Endothelial cell of hepatic sinusoid (primary cell): ENCODE data around the gene GOLPH3L.
"Not testable (repeated sequence)": the region's sequence is repeated elsewhere in the genome, so short reads cannot be mapped to it uniquely, and the experiment has no call there.

ENCODE experiments used
- in situ Hi-C: cut with HindIII; loops from 2 replicates; pipeline ENCODE4 v1.10.0; 2017; ENCODE audit warnings: low sequenced_read_pairs

GOLPH3L gene

DNA sequence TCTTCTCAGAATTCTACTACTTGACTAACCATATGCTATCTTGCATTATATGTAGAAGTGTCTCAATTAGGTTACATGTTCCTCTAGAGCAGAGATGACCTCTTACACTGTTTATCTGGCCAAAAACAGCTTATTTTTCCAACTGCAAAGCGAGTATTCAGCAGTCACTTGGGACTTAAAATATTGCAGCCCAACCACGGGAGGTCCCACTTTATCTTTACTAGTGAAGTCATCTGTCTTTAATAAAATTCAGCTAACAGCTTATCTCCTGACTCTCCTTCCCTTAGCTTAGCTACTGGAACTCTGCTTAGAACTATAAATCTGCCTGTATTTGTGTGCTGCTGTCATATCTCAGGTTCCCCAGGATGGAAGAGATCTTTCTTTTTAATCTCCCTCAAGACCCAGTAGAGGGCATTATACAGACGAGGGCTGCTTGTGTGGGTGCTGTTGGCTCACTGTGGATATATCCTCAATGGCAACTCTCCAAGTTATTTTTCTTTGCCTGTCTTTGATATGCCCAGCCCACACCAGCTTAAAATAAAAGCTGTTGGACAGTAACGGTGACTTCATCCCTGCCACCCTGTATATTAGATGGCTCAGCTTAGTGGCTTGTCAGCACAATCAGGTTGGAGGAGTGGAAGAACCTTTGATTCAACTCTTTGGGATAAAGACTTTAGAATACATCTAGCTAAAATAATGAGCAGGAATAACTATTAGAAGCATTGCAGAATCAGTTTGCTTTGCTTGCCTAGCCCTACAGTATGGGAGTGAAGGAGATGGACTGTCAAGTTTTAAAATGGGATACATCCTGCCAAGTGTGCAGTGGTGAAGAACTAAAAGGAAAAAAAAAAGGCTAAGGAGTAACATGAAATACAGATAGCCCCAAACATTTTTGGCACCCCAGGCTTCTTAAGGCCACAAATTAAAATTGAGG, 77.1 kb downstream of the GOLPH3L start:
- in situ Hi-C loops: no loop called here

DNA sequence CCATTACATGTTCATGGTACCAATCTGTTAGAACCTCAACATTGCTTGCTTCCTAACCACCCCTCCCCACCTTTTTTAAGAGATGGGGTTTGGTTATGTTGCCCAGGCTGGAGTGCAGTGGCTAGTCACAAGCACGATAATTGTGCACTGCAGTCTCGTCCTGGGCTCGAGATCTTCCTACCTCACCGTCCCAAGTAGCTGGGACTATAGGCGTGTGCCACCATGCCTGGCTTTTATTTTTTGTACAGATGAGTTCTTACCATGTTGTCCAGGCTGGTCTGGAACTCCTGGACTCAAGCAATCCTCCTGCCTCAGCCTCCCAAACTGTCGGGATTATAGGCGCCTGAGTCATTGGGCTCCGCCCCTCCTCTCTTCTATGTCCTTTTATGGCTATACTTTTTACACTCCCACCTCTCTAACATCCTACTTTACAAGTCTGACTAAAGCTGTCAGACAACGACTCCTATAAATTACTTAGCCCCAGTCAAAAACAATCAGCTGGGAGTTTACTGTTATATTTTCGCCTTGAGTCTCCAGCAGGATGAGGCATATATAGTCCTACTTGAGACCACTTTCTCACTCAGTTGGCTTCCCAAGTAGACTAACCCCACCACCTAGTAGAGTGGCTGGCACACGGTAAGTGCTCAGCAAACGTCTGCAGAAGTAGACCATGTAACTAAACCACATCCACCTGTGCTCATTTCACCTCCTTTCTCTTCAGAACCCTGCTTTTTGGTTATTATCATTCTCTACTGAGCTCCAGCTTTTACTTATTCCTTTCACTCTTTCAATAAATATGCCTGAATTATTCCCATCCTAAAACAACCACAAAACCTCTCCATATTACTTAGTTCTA, 81.4 kb downstream of the GOLPH3L start:
- in situ Hi-C loops: no loop called here

DNA sequence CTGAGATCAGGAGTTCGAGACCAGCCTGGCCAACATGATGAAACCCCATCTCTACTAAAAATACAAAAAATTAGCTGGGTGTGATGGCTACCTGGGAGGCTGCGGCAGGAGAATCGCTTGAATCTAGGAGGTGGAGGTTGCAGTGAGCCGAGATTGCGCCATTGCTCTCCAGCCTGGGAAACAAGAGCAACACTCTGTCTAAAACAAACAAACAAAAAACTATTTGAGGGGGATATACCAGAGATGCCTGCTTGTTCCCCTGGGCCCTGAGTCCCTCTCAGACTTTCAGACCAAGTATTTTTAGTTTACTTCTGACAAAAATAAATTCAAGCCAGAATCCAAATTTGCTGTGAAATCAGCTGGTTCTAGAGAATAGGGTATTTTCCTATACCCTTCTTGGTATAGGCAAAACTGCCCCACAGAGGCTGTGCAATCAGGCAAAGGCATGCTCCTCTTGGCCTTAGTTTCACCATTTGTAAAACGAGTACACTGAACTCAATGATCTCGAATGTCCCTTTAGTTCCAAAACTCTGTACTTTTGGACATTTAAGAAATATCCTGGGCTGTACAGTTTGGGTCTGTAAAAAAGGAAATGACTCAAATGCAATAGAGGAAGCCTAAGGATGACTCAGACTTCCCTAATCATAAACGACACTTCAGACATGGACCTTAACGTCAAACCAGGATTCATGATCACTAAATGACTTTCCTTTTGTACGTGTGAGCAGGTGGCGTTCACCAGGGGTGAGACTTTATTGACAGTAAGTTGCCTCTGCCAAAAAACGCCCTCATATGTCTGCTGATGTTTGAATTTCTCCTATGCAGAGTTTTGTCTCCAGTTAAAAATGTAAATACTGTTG, 83.7 kb downstream of the GOLPH3L start:
- in situ Hi-C loops: no loop called here

DNA sequence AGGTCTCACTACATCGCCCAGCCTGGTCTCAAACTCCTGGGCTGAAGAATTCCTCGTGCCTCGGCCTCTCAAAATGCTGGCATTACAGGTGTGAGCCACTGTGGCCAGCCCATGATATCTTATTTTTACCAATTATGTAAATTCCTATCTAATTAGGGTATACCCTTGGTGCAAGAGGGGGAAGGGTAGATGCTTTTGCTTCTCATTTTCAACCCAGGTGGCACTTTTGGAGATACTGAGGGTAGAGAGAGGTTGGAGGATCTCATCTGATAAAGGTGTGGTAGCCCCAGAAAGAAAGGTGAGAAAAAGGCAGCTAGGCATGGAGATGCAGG, 85.0 kb downstream of the GOLPH3L start:
- in situ Hi-C loops: no loop called here

DNA sequence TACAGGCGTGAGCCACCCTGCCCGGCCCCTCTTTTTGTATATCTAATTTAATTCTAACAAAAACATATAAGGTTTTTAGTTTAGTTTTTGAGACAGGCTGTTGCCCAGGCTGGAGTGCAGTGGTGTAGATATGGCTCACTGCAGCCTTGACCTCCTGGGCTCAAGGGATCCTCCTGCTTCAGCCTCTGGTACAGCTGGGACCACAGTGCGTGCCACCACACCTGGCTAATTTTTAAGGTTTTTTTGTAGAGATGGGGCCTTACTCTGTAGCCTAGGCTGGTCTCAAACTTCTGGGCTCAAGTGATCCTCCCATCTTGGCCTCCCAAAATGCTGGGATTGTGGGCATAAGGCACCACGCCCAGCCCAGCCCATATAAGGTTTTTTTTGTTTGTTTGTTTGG, 86.4 kb downstream of the GOLPH3L start:
- in situ Hi-C loops: no loop called here

DNA sequence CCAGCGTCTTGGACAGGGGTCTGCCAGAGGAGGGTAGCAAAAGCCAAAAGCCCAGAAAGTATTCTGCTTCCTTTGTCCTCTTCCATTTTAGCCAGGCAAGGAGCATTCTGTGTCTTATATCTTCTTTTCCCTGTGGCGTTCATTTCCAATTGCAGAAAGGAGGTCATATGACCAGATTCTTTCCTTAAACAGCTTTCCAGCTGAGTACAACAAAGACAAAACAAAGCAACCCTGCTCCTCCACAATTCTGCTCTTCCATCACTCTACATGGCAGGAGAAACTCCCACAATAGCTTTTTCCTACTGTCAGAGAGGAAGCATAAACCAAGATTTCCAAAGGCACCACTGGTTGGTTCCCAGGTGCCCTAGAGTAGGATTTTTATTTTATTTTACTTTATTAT, 87.2 kb downstream of the GOLPH3L start:
- in situ Hi-C loops: no loop called here

DNA sequence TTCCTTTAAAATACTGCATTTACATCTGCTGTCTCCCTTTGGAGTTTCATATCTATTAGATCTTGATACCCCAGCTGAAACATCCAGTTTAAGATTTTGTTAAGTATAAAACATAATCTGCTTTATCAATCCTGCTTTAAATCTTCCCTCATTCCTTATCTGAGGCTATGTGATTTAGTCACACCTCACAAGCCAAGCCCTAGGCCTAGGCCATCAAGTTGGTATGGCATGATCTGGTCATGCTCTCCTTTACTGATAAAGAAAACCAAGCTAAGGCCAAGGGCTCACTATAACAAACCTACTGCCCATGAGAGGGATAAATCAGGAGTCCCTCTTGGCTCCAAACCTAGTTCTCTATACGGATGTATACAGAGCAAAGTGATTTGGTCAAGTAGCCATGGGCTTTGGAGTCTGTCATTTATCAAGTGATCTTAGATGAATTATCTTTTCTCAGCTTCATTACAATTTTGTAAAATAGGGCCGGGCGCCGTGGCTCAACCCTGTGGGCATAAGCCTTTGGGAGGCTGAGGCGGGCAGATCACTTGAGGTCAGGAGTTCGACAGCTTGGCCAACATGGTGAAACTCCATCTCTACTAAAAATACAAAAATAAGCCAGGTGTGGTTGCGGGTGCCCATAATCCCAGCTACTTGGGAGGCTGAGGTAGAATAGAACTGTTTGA, 90.4 kb downstream of the GOLPH3L start:
- in situ Hi-C loops: no loop called here

DNA sequence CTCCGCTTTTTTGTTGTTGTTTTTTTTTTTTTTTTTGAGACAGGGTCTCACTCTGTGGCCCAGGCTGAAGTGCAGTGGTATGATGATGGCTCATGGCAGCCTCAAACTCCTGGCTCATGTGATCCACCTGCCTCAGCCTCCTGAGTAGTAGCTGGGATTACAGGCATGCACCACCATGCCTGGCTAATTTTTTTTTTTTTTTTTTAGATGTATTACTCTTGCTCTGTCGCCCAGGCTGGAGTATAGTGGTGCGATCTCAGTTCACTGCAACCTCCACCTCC, 91.6 kb downstream of the GOLPH3L start:
- in situ Hi-C loops: not testable (repeated sequence)

DNA sequence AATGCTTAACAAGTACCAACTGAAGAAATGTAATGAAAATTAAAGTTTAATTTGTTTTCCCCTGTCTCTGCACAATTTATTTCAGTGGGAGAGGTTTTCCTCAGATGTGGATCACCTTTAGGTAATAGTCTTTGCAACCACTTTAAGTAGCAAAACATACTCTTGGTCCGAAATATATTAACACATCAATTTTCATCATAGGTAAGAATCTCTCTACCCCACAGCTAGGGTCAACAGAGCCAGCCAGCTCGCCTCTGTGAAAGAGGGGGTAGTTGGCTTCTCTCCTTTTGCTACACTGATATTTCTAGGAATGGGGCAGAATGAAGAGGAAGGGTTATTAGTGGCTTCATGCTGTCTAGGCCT, 92.7 kb downstream of the GOLPH3L start:
- in situ Hi-C loops: no loop called here

DNA sequence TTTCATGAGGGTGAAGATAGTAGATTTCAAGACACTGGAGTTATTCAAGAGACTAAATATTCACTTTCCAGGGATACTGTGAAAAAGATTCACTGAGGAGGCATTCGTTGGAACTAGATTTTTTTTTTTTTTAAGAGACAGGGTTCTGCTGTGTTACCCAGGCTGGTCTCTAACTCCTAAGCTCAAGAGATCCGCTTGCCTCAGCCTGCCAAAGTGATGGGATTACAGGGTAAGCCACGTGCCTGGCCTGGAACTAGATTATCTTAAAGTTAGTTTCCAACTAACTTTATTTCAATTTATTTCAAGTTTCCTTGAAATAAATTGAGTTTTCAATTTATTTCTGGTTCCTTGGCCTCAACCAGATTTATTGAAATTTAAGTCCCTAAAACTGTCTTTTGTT, 93.2 kb downstream of the GOLPH3L start:
- in situ Hi-C loops: no loop called here

DNA sequence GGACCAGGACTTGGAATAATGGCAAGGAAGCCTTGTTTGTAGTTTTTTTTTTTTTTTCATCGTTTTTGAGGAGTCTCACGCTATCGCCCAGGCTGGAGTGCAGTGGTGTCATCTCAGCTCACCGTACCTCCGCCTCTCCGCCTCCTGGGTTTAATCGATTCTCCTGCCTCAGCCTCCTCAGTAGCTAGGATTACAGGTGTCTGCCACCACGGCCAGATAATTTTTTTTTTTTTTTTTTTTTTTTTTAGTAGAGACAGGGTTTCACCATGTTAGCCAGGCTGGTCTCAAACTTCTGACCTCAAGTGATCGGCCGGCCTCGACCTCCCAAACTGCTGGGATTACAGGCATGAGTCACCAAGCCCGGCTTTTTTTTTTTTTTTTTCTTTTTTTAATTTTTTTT, 94.6 kb downstream of the GOLPH3L start:
- in situ Hi-C loops: not testable (repeated sequence)

DNA sequence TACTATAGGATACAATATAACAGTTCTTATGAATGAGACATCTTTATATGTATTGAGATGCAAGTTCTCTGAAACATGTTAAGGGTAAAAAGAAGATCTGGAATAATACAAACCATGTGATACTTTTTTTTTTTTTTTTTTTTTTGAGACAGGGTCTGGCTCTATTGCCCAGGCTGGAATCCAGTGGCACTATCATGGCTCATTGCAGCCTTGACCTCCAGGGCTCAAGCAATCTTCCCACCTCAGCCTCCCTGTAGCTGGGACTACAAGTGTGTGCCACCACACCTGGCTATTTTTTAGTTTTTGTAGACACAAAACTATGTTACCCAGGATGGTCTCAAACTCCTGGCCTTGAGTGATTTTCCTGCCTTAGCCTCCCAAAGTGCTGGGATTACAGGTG, 95.4 kb downstream of the GOLPH3L start:
- in situ Hi-C loops: no loop called here

DNA sequence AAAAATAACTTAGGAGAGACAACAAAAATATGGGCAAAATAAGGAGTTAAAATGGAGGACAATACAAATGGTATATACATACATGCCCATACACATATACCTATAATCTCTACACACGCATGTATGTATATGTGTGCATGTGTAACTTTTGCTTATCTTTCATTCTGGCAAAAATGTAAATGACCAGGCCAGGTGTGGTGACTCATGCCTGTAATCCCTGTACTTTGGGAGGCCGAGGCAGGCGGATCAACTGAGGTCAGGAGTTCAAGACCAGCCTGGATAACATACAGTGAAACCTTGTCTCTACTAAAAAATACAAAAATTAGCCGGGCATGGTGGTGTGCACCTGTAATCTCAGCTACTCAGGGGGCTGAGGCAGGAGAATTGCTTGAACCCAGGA, 98.6 kb downstream of the GOLPH3L start:
- in situ Hi-C loops: not testable (repeated sequence)

DNA sequence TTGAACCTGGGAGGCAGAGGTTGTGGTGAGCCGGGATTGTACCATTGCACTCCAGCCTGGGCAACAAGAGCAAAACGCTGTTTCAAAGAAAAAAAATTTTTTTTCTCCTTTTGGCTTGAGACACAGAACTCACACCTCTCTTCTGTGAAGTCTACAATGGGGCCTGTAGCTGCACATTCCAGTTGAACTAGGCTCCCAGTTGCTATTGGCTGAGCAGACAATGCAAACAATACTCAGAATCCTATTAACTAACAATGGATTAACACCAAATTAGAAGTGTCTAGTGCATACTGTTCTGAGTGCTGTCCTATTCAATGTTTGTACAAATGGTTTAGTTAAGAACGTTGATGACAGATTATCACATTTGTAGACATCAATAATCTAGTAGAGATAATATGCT, 100.0 kb downstream of the GOLPH3L start:
- in situ Hi-C loops: no loop called here
